Ovary (tissue), 3 donors: ENCODE results near the gene DDX24.

Source experiments
- EP300 ChIP-seq: sonication (generic); formaldehyde crosslinking; IDR thresholded peaks from one replicate; pipeline ENCODE4 v1.6.1; 2017; ENCODE audit warnings: antibody characterized with exemption
- POLR2A ChIP-seq: fragments of 450-650 bp; IDR thresholded peaks from one replicate; pipeline ENCODE4 v1.6.1; 2017; ENCODE audit warnings: antibody characterized with exemption, mild to moderate bottlenecking, moderate library complexity
- TF ChIP-seq, protein P1 (sequence below), 3 donors: fragments of 450-650 bp in 2 of 3; fragments of 200-600 bp in 1 of 3; IDR thresholded peaks; one replicate each; pipeline versions ENCODE4 v1.5.1 to v1.8.0; 2016 to 2022; ENCODE audit warnings: antibody characterized with exemption in 3 of 3, mild to moderate bottlenecking in 1 of 3
- donor health status: DM: no; HTN: no; CAD: no.

DNA sequence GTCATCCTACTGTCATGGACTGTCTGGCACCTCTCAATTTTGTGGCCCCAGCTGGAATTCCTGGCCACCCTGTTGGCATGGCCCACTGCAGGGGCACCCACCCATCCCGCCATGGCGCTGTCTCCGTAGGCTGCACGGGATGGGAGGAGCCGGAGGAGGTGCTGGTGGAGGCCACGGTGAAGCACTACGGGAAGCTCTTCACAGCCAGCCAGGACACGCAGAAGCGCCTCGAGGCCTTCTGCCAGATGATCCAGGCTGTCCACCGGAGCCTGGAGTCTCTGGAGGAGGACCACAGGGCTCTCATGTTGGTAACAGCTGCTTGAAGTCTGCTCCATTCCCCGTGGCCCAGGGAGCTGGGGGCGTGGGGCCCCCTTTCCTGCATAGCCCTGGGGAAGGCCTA lies 80.0 kb downstream of the DDX24 start:
- TF ChIP-seq POLR2A = no peak
- TF ChIP-seq, protein P1, sequence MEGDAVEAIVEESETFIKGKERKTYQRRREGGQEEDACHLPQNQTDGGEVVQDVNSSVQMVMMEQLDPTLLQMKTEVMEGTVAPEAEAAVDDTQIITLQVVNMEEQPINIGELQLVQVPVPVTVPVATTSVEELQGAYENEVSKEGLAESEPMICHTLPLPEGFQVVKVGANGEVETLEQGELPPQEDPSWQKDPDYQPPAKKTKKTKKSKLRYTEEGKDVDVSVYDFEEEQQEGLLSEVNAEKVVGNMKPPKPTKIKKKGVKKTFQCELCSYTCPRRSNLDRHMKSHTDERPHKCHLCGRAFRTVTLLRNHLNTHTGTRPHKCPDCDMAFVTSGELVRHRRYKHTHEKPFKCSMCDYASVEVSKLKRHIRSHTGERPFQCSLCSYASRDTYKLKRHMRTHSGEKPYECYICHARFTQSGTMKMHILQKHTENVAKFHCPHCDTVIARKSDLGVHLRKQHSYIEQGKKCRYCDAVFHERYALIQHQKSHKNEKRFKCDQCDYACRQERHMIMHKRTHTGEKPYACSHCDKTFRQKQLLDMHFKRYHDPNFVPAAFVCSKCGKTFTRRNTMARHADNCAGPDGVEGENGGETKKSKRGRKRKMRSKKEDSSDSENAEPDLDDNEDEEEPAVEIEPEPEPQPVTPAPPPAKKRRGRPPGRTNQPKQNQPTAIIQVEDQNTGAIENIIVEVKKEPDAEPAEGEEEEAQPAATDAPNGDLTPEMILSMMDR (IDR thresholded peaks at IDR 0.05) = no peak
- no peak for TF ChIP-seq EP300
